Measurements from ENCODE around the gene LRRC8A.
"Not testable (repeated sequence)": the region's sequence is repeated elsewhere in the genome, so short reads cannot be mapped to it uniquely, and the experiment has no call there.

LRRC8A gene

DNA sequence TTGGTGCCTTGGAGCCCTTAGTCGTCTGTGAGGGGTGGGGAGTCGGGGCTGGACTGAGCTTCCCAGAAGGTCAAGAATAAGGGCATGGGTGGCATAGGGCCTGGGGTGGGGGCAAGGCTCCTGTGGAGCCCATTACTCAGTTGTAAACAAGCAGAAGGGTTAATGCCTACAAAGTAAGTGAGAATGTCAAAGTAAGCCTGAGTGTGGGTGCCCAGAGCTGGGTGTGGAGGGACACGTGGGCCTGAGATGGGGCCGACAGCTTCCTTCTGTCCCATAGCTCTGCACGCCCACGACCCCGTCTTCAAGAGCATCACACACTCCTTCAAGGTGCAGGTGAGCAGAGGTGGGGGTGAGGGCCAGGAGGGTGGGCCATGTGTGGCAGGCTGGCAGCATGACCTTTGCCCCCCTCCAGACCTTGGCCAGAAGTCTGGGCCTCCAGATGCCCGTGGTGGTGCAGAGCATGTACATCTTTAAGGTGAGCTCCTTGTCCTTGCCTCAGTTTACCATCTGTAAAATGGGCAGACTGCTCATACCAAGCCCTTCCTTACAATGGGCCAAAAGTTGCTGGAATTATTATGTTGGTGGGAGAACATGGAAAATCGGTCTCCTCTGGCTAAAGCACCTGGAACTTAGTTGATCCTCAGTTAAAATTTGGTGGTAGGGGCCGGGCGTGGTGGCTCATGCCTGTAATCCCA, 54.4 kb downstream of the LRRC8A start:
- H3K4me2 ChIP-seq (ENCODE audit: low read length), result no peak overlapping the region
- H3K9me3 ChIP-seq (replicated peaks; ENCODE audit: low read length), result no peaks in the 10 kb centered on the region
- no peak overlapping the region for H3K4me3 ChIP-seq (ENCODE audit: low read length)
- H3K9ac ChIP-seq (ENCODE audit: low read depth, low read length), result no peak overlapping the region
- no peaks in the 10 kb centered on the region for H3K27me3 ChIP-seq (ENCODE audit: control insufficient read depth, insufficient read depth, low read length)
- H3K4me1 ChIP-seq (ENCODE audit: control insufficient read depth, insufficient read depth, low read length), result no peaks in the 10 kb centered on the region
- no peaks in the 10 kb centered on the region for H3K36me3 ChIP-seq (ENCODE audit: insufficient read depth, low read length)

- H3K4me2 ChIP-seq (ENCODE audit: low read length), result no peak overlapping the region
- no peaks in the 10 kb centered on the region for H3K36me3 ChIP-seq (ENCODE audit: insufficient read depth, low read length)
- no peaks in the 10 kb centered on the region for H3K4me1 ChIP-seq (ENCODE audit: control insufficient read depth, insufficient read depth, low read length)
- no peaks in the 10 kb centered on the region for H3K9me3 ChIP-seq (replicated peaks; ENCODE audit: low read length)
- no peak overlapping the region for H3K9ac ChIP-seq (ENCODE audit: low read depth, low read length)
- no peak overlapping the region for H3K4me3 ChIP-seq (ENCODE audit: low read length)
- no peaks in the 10 kb centered on the region for H3K27me3 ChIP-seq (ENCODE audit: control insufficient read depth, insufficient read depth, low read length)
Measured at GRCh38 chr9:128937310-128938165, 55.6 kb downstream of the LRRC8A start.

DNA sequence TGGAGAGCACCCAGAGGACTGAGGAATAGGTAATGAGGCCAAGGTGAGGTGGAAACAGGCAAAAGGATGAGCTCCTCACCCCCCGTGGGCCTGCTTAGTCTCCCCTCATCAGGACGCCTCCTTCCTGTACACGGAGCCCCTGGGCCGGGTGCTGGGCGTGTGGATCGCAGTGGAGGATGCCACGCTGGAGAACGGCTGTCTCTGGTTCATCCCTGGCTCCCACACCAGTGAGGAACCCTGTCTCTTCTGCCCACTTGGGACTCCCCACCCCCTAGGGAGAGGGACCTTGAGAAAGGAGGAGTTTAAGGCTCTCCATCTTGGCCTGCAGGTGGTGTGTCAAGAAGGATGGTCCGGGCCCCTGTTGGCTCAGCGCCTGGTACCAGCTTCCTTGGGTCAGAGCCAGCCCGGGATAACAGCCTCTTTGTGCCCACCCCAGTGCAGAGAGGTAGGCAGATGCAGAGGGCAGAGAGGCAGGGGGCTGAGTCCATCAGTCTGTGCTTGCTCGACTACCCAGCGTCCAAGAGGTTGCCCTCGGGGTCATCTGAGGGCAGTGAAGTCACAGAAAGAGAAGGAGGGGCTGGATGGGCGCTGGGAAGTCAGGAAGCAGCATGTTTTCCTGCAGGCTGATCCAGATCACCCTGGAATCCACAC, 58.5 kb downstream of the LRRC8A start:
- Histone ChIP-seq H3K4me1 (ENCODE audit: control insufficient read depth, insufficient read depth, low read length) (no peaks in the 10 kb centered on the region), H3K36me3 (ENCODE audit: insufficient read depth, low read length) (no peaks in the 10 kb centered on the region), H3K4me2 (ENCODE audit: low read length) (no peak overlapping the region), H3K9me3 (replicated peaks; ENCODE audit: low read length) (no peaks in the 10 kb centered on the region), H3K27me3 (ENCODE audit: control insufficient read depth, insufficient read depth, low read length) (no peaks in the 10 kb centered on the region), H3K9ac (ENCODE audit: low read depth, low read length) (no peak overlapping the region), H3K4me3 (ENCODE audit: low read length) (no peak overlapping the region)

DNA sequence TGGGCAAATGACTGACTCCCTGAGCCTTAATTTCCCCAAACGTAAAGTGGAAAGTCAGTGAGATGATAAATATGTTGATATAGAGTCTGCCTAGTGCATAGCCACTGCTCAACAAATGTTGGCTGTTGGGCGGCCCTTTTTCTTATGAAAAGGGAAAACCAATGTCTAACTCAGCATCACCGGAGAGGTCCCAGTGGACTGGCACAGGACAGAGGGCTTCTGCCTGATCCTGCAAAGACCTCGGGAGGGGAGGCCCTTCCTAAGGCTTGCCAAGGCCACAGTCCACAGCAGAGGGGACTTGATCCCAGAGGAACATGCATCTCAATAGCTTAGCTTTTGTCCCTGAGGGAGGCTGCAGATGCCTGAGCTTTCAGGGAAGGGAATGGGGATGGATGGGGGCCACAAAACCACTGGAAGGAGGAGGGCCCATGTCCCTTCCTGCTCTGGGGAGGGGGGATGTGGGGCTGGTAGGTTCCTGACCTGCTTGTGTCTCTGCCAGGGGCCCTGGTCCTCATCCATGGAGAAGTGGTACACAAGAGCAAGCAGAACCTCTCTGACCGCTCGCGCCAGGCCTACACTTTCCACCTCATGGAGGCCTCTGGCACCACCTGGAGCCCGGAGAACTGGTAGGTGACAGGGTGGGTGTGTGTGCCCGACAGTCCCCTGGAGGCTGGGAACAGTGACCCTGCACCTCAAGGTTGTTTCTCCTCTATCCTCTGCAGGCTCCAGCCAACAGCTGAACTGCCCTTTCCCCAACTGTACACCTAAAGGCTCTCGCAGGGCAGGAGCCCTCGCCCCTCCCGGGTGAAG, 59.2 kb downstream of the LRRC8A start:
- Histone ChIP-seq H3K4me3 (ENCODE audit: low read length) (no peak overlapping the region), H3K36me3 (ENCODE audit: insufficient read depth, low read length) (peaks cover 7% of the 10 kb centered on the region), H3K4me1 (ENCODE audit: control insufficient read depth, insufficient read depth, low read length) (peaks cover under 1% of the 10 kb centered on the region), H3K27me3 (ENCODE audit: control insufficient read depth, insufficient read depth, low read length) (no peaks in the 10 kb centered on the region), H3K4me2 (ENCODE audit: low read length) (no peak overlapping the region), H3K9ac (ENCODE audit: low read depth, low read length) (no peak overlapping the region), H3K9me3 (replicated peaks; ENCODE audit: low read length) (no peaks in the 10 kb centered on the region)

- H3K9me3 ChIP-seq (replicated peaks; ENCODE audit: low read length), result no peaks in the 10 kb centered on the region
- H3K4me1 ChIP-seq (ENCODE audit: control insufficient read depth, insufficient read depth, low read length), result peaks cover 11% of the 10 kb centered on the region
- no peak overlapping the region for H3K9ac ChIP-seq (ENCODE audit: low read depth, low read length)
- no peak overlapping the region for H3K4me2 ChIP-seq (ENCODE audit: low read length)
- H3K27me3 ChIP-seq (ENCODE audit: control insufficient read depth, insufficient read depth, low read length), result no peaks in the 10 kb centered on the region
- H3K36me3 ChIP-seq (ENCODE audit: insufficient read depth, low read length), result peaks cover 9% of the 10 kb centered on the region
- no peak overlapping the region for H3K4me3 ChIP-seq (ENCODE audit: low read length)
Measured at GRCh38 chr9:128943832-128944620, 62.1 kb downstream of the LRRC8A start.

GRCh38 chr9:128944966-128945365, 63.0 kb downstream of the LRRC8A start:
- H3K4me1 ChIP-seq (ENCODE audit: control insufficient read depth, insufficient read depth, low read length), result peaks cover 11% of the 10 kb centered on the region
- H3K36me3 ChIP-seq (ENCODE audit: insufficient read depth, low read length); H3K9me3 ChIP-seq (replicated peaks; ENCODE audit: low read length); H3K4me2 ChIP-seq (ENCODE audit: low read length); H3K4me3 ChIP-seq (ENCODE audit: low read length); H3K9ac ChIP-seq (ENCODE audit: low read depth, low read length); H3K27me3 ChIP-seq (ENCODE audit: control insufficient read depth, insufficient read depth, low read length): not testable (repeated sequence)

DNA sequence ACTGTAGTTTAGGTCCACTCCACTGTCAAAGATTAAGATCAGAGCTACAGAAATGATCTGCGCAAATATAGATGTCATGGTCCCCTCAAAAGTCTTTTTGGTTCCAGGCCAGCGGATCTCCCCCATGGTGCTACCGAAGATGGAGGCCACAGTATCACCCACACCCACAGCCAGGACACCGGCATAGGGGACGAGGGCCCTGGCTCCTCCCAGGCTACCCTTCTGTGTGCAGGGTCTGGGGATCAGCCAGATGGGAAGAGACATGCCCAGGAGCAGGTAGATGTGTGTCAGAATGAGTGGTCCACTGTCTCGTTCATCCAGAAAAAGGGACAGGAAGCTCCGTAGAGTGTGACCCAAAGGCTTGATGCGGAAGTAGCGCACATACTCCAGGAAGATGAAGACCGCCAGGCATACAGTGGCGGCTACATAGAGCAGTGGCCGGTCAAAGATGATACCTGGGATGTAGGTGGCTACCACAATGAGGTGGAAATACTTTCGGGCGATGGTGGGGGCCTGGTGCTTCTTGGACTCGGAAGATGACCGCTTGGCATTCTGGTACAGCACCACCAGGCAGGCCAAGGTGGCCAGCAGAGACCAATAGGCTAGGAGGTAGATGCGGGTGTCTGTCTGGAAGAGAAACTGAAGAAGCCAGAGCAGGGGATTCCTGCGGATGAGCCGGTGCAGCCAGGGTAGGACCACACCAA, 64.0 kb downstream of the LRRC8A start:
- H3K9ac ChIP-seq (ENCODE audit: low read depth, low read length), result no peak overlapping the region
- H3K4me3 ChIP-seq (ENCODE audit: low read length), result peak overlapping the region; percentile 96

DNA sequence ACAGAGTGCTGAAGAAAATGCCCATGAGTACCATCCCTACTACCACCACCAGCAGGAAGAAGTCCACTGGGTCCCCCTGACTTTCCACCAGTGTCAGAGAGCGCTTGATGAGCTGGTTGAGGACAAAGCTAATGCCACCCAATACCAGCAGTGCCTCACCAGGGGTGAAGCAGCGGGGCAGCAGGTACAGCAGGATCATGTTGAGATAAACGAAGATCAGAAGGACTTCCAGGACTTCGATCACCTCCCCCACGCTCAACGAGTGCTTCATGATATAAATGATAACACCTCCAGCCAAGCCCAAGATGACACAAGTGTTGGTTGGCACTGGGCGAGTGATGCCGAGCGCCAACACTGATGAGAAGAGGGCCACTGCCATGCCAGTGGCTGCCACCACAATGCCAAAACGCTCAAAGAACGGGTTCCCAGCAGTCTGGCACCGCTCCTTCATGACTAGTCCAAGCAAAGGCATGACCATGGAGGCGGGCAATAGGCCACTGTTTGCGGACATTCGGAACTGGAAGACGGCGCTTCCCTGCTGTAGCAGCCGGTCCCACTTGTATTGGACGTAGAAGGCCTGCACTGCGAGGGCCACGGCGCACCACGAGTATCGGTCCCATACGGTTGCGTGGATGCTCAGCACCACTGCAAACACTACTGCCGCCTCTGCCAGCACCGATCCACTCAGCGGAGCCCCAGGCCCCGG, 64.8 kb downstream of the LRRC8A start:
- peaks cover 9% of the 10 kb centered on the region for H3K36me3 ChIP-seq (ENCODE audit: insufficient read depth, low read length)
- no peaks in the 10 kb centered on the region for H3K9me3 ChIP-seq (replicated peaks; ENCODE audit: low read length)
- H3K4me3 ChIP-seq (ENCODE audit: low read length), result peak overlapping the region; percentile 96
- H3K9ac ChIP-seq (ENCODE audit: low read depth, low read length), result peak overlapping the region; percentile 94
- H3K4me2 ChIP-seq (ENCODE audit: low read length), result peak overlapping the region; percentile 95
- H3K27me3 ChIP-seq (ENCODE audit: control insufficient read depth, insufficient read depth, low read length), result no peaks in the 10 kb centered on the region
- H3K4me1 ChIP-seq (ENCODE audit: control insufficient read depth, insufficient read depth, low read length), result peaks cover 11% of the 10 kb centered on the region

More for the DNA sequence above, 64.0 kb downstream of the LRRC8A start:
- no peaks in the 10 kb centered on the region for H3K9me3 ChIP-seq (replicated peaks; ENCODE audit: low read length)
- peak overlapping the region; percentile 95 for H3K4me2 ChIP-seq (ENCODE audit: low read length)
- no peaks in the 10 kb centered on the region for H3K27me3 ChIP-seq (ENCODE audit: control insufficient read depth, insufficient read depth, low read length)
- H3K4me1 ChIP-seq (ENCODE audit: control insufficient read depth, insufficient read depth, low read length), result peaks cover 11% of the 10 kb centered on the region
- H3K36me3 ChIP-seq (ENCODE audit: insufficient read depth, low read length), result peaks cover 9% of the 10 kb centered on the region

DNA sequence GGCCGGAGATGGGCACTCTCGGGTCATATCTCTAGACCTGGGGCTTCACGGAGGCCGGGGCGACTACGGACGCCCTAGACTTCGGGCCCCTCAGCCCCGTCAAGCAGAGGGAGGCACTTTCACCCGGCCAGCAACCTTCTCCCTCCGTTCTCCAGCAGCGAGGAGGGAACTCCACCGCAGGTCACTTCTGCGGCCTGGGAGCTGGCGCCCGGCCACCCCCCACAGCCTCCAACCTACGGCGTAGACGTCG, 65.3 kb downstream of the LRRC8A start:
- peaks cover 9% of the 10 kb centered on the region for H3K36me3 ChIP-seq (ENCODE audit: insufficient read depth, low read length)
- H3K4me1 ChIP-seq (ENCODE audit: control insufficient read depth, insufficient read depth, low read length), result peaks cover 11% of the 10 kb centered on the region
- H3K9me3 ChIP-seq (replicated peaks; ENCODE audit: low read length), result no peaks in the 10 kb centered on the region
- no peaks in the 10 kb centered on the region for H3K27me3 ChIP-seq (ENCODE audit: control insufficient read depth, insufficient read depth, low read length)
- peak overlapping the region; percentile 95 for H3K4me2 ChIP-seq (ENCODE audit: low read length)
- peak overlapping the region; percentile 94 for H3K9ac ChIP-seq (ENCODE audit: low read depth, low read length)
- H3K4me3 ChIP-seq (ENCODE audit: low read length), result peak overlapping the region; percentile 96

Data from skeletal muscle satellite cell (primary cell).